Erythroblast (primary cell): ENCODE results near the gene KRTAP10-1.
"Not testable (repeated sequence)": the region's sequence is repeated elsewhere in the genome, so short reads cannot be mapped to it uniquely, and the experiment has no call there.

Source experiments
- GATA1 ChIP-seq: IDR thresholded peaks from 2 replicates; pipeline ENCODE4 v1.6.1; 2011; ENCODE audit warnings: low read depth, mild to moderate bottlenecking, control low read depth, low read length, moderate library complexity
- POLR2A ChIP-seq: IDR thresholded peaks from 2 replicates; pipeline ENCODE4 v1.6.1; 2011; ENCODE audit warnings: mild to moderate bottlenecking, low read length

DNA sequence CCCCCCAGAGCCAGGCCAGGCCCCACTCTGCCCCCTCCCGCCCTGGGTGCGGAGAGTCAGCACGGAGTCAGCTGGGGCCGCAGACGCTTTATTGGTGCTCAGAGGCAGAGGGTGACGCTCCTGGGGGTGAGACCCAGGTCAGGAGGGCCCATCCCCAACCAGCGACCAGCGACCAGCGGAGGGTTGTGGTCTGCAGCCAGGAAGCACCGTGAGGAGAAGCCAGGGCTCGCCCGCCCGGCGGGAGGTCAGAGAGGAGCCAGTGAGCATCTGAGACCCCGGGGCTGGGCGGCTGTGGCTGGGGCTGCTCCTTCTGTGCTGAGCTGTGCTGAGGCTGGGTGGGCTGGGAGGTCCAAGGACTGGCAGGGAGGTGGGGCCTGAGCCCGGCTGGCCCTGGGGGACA, 10.3 kb upstream of the KRTAP10-1 start:
- TF ChIP-seq POLR2A, GATA1: not testable (repeated sequence)
